A549 (cell line): Measurements from ENCODE around the gene CDH4. TPM values are rescaled to one million over a fixed set of nuclear protein-coding genes. Genes with fewer than 3 reads are reported as not detected.

Source experiments
- ATAC-seq, 2 experiments: fragments of 200-7000 bp in 1 of 2; fragments of >200 bp in 1 of 2; cut with Nextera tagmentation in 1 of 2; cut with Tn5 transposase in 1 of 2; 3 replicates each; pipeline versions ENCODE4 v1.8.0 to v1.9.1; 2018 to 2020; ENCODE audit warnings: mild to moderate bottlenecking in 1 of 2, moderate library complexity in 1 of 2
- CTCF ChIA-PET: fragments of 300-600 bp; sonication (Branson Sonifier 250); formaldehyde crosslinking; extraction: SDS; loops from one replicate; lab custom pipeline; 2021; ENCODE audit warnings: antibody characterized with exemption, inconsistent platforms; lab: Yijun Ruan, JAX
- POLR2A ChIA-PET: fragments of 350-600 bp; formaldehyde crosslinking; extraction: SDS; loops from one replicate; lab custom pipeline; 2021; ENCODE audit warnings: antibody characterized with exemption, inconsistent platforms; lab: Yijun Ruan, JAX
- DNase-seq, 2 experiments: peaks; one replicate each; pipeline versions ENCODE4 v3.0.0 to v3.0.0-alpha.2; 2011 to 2016; ENCODE audit warnings: low read depth in 1 of 2, low spot score in 1 of 2
- FAIRE-seq: peaks from 2 replicates; lab custom pipeline; 2011; peaks lifted over from hg19 to GRCh38; lab: Jason Lieb, UNC
- H3K27ac ChIP-seq, 2 experiments: fragments of >200 bp; sonication (Bioruptor Twin); formaldehyde crosslinking; 3 replicates each; pipeline ENCODE4 v1.5.1; 2016 to 2017
- H3K4me1 ChIP-seq: fragments of >200 bp; sonication (Bioruptor Twin); formaldehyde crosslinking; 3 replicates; pipeline ENCODE4 v1.6.1; 2016
- H3K4me2 ChIP-seq: fragments of >200 bp; sonication (Bioruptor Twin); formaldehyde crosslinking; 3 replicates; pipeline ENCODE4 v1.6.1; 2016
- H3K4me3 ChIP-seq: fragments of >200 bp; sonication (Bioruptor Twin); formaldehyde crosslinking; 3 replicates; pipeline ENCODE4 v1.5.1; 2016
- H3K9me3 ChIP-seq: fragments of >200 bp; sonication (Bioruptor Twin); formaldehyde crosslinking; 3 replicates; pipeline ENCODE4 v1.6.1; 2016
- CBX2 ChIP-seq: fragments of 200-600 bp; sonication (generic); IDR thresholded peaks from 2 replicates; pipeline ENCODE4 v1.6.1; 2016; ENCODE audit warnings: low read depth, mild to moderate bottlenecking, borderline replicate concordance
- CBX8 ChIP-seq: fragments of 200-600 bp; sonication (generic); IDR thresholded peaks from 2 replicates; pipeline ENCODE4 v1.6.1; 2016
- CEBPB ChIP-seq, 2 experiments: fragments of >200 bp in 1 of 2; sonication (Bioruptor Twin) in 1 of 2; formaldehyde crosslinking in 1 of 2; IDR thresholded peaks; 2 replicates each; pipeline ENCODE4 v1.6.1; 2012 to 2016
- CHD2 ChIP-seq: fragments of 150-350 bp; IDR thresholded peaks from 2 replicates; pipeline ENCODE4 v1.6.1; 2014; ENCODE audit warnings: low read length; ENCODE audit not compliant: partially characterized antibody
- CHD4 ChIP-seq: fragments of 200-600 bp; sonication (generic); IDR thresholded peaks from 2 replicates; pipeline ENCODE4 v1.6.1; 2016; ENCODE audit warnings: antibody characterized with exemption, mild to moderate bottlenecking, borderline replicate concordance
- EHF ChIP-seq: fragments of 250-450 bp; sonication (Bioruptor Pico); IDR thresholded peaks from 2 replicates; pipeline ENCODE4 v1.5.0; 2020; ENCODE audit warnings: mild to moderate bottlenecking
- FOSB ChIP-seq: fragments of 250-450 bp; sonication (Bioruptor Pico); IDR thresholded peaks from 2 replicates; pipeline ENCODE4 v1.5.0; 2020; ENCODE audit warnings: mild to moderate bottlenecking, moderate library complexity
- HOXB13 ChIP-seq: fragments of 250-450 bp; sonication (Bioruptor Pico); IDR thresholded peaks from 2 replicates; pipeline ENCODE4 v1.5.0; 2020; ENCODE audit warnings: low read depth, mild to moderate bottlenecking, moderate library complexity
- KDM1A ChIP-seq: fragments of 200-600 bp; sonication (generic); IDR thresholded peaks from 2 replicates; pipeline ENCODE4 v1.6.1; 2016; ENCODE audit warnings: low read depth, mild to moderate bottlenecking
- MAFK ChIP-seq: fragments of 450-650 bp; IDR thresholded peaks from 2 replicates; pipeline ENCODE4 v1.6.1; 2014; ENCODE audit not compliant: partially characterized antibody
- MAZ ChIP-seq: fragments of 150-350 bp; IDR thresholded peaks from 2 replicates; pipeline ENCODE4 v1.6.1; 2014; ENCODE audit warnings: antibody characterized with exemption, low read depth, low read length, borderline replicate concordance
- NPAS2 ChIP-seq: fragments of 250-450 bp; sonication (Bioruptor Pico); IDR thresholded peaks from 2 replicates; pipeline ENCODE4 v1.8.0; 2022; ENCODE audit warnings: mild to moderate bottlenecking, moderate library complexity, borderline replicate concordance
- PHF8 ChIP-seq: fragments of 200-600 bp; sonication (generic); IDR thresholded peaks from 2 replicates; pipeline ENCODE4 v1.6.1; 2016; ENCODE audit warnings: low read depth, mild to moderate bottlenecking, antibody characterized with exemption, moderate library complexity, borderline replicate concordance
- POLR2AphosphoS2 ChIP-seq: conservative IDR thresholded peaks from 2 replicates; pipeline ENCODE4 v1.6.1; 2012; ENCODE audit warnings: low read length, improper control_type of control experiment, inconsistent platforms
- RAD21 ChIP-seq, 2 experiments: fragments of >200 bp in 1 of 2; sonication (Bioruptor Twin) in 1 of 2; formaldehyde crosslinking in 1 of 2; IDR thresholded peaks in 1 of 2; conservative IDR thresholded peaks in 1 of 2; 2 replicates in 1 of 2; 3 replicates in 1 of 2; pipeline ENCODE4 v1.6.1; 2012 to 2018; ENCODE audit warnings: inconsistent platforms in 1 of 2
- RCOR1 ChIP-seq: fragments of 150-350 bp; IDR thresholded peaks from 2 replicates; pipeline ENCODE4 v1.6.1; 2014; ENCODE audit warnings: antibody characterized with exemption, low read length, low read depth
- RNF2 ChIP-seq: fragments of 200-600 bp; sonication (generic); IDR thresholded peaks from 2 replicates; pipeline ENCODE4 v1.6.1; 2016; ENCODE audit warnings: low read depth, mild to moderate bottlenecking, antibody characterized with exemption, moderate library complexity, borderline replicate concordance
- TFCP2L1 ChIP-seq: fragments of 250-450 bp; sonication (Bioruptor Pico); IDR thresholded peaks from 2 replicates; pipeline ENCODE4 v1.5.0; 2021; ENCODE audit warnings: mild to moderate bottlenecking
- ZC3H11A ChIP-seq: fragments of 450-650 bp; IDR thresholded peaks from 2 replicates; pipeline ENCODE4 v1.6.1; 2014; ENCODE audit warnings: antibody characterized with exemption, mild to moderate bottlenecking
- ZFP36 ChIP-seq: fragments of 450-650 bp; IDR thresholded peaks from 2 replicates; pipeline ENCODE4 v1.6.1; 2014; ENCODE audit warnings: borderline replicate concordance; ENCODE audit not compliant: partially characterized antibody
- ZNF302 ChIP-seq: fragments of 250-450 bp; sonication (Bioruptor Pico); IDR thresholded peaks from 2 replicates; pipeline ENCODE4 v1.9.0; 2021; ENCODE audit warnings: inconsistent platforms, mild to moderate bottlenecking, moderate library complexity
- WGBS: methylation state at CpG from one replicate; pipeline ENCODE4 v1.1.6; 2017; ENCODE audit errors: missing lambda C conversion rate; 5-methylcytosine and 5-hydroxymethylcytosine counted together
- polyA plus RNA-seq, 4 experiments: library from polyadenylated mRNA; depleted of rRNA in 3 of 4; stranded (reverse); fragments of >200 nt; fragmentation: RNase III in 1 of 4; extraction: RNeasy Plus Mini Kit Qiagen cat#74134 plus additional on column Dnase treatment in 1 of 4; gene quantifications; 2 replicates in 3 of 4; 3 replicates in 1 of 4; pipeline ENCODE4 v1.2.3, GENCODE V29; 2011 to 2017
- TF ChIP-seq, protein P1 (sequence below): fragments of >200 bp; sonication (Bioruptor Twin); formaldehyde crosslinking; IDR thresholded peaks from 2 replicates; pipeline ENCODE4 v1.6.1; 2016
- TF ChIP-seq, protein P2 (sequence below): fragments of 250-450 bp; sonication (Bioruptor Pico); IDR thresholded peaks from 2 replicates; pipeline ENCODE4 v1.5.0; 2021; ENCODE audit warnings: mild to moderate bottlenecking, moderate library complexity, borderline replicate concordance
- TF ChIP-seq, protein P3 (sequence below): fragments of 200-600 bp; sonication (generic); IDR thresholded peaks from 2 replicates; pipeline ENCODE4 v1.6.1; 2016; ENCODE audit warnings: antibody characterized with exemption, mild to moderate bottlenecking, moderate library complexity

CDH4 gene
- polyA plus RNA-seq, 2 of the 4 experiments (the other 2 are of a cell fraction): 3.4 to 10.3 TPM

DNA sequence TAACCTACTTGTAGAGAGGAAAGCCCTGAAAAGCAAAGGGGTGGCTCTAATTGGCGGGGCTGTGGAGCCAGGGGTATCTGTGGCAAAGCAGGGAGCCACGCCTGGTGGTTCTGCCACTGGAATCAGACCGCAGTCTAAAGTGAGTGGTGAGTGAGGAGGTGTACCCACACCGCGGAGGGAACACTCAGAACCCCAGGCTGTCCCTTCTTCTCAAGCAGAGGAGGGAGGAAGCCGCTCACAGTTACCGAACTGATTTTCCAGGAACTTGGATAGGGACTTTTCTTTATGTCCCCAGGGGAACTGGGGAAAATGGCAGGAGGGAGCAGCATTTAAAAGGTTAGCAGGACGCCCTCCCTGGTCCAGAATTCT is 526.4 kb downstream of the CDH4 start:
- POLR2A ChIA-PET: no interaction called here
- FAIRE-seq (no peak), DNase-seq (no peak), ATAC-seq (no peak)
- CTCF ChIA-PET: interaction anchor here (1.7 kb wide), 1 partner anchor 29 kb away, joined by 3 read pairs; no protein-coding TSS in a partner anchor
- Histone ChIP-seq H3K9me3 (no peaks in the 10 kb centered on the region), H3K4me3 (no peak overlapping the region), H3K4me2 (no peak overlapping the region), H3K4me1 (no peaks in the 10 kb centered on the region), H3K27ac (no peak overlapping the region)
- TF ChIP-seq CHD2 (no peak), MAFK (no peak), RNF2 (no peak), RAD21 (conservative IDR thresholded peaks at IDR 0.05 in 1 of 2, IDR thresholded peaks at IDR 0.05 in 1 of 2) (no peak), ZNF302 (CRISPR knock-in tag) (no peak), CHD4 (no peak), CEBPB (IDR thresholded peaks at IDR 0.05) (no peak), POLR2AphosphoS2 (no peak), TFCP2L1 (CRISPR knock-in tag) (no peak), ZFP36 (no peak), MAZ (no peak)
- TF ChIP-seq, protein P1, sequence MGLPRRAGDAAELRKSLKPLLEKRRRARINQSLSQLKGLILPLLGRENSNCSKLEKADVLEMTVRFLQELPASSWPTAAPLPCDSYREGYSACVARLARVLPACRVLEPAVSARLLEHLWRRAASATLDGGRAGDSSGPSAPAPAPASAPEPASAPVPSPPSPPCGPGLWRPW: no peak
- TF ChIP-seq, protein P2, sequence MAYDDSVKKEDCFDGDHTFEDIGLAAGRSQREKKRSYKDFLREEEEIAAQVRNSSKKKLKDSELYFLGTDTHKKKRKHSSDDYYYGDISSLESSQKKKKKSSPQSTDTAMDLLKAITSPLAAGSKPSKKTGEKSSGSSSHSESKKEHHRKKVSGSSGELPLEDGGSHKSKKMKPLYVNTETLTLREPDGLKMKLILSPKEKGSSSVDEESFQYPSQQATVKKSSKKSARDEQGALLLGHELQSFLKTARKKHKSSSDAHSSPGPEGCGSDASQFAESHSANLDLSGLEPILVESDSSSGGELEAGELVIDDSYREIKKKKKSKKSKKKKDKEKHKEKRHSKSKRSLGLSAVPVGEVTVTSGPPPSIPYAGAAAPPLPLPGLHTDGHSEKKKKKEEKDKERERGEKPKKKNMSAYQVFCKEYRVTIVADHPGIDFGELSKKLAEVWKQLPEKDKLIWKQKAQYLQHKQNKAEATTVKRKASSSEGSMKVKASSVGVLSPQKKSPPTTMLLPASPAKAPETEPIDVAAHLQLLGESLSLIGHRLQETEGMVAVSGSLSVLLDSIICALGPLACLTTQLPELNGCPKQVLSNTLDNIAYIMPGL (CRISPR knock-in tag): no peak
- 71% methylated on average over 8 of the region's 8 CpGs for WGBS

DNA sequence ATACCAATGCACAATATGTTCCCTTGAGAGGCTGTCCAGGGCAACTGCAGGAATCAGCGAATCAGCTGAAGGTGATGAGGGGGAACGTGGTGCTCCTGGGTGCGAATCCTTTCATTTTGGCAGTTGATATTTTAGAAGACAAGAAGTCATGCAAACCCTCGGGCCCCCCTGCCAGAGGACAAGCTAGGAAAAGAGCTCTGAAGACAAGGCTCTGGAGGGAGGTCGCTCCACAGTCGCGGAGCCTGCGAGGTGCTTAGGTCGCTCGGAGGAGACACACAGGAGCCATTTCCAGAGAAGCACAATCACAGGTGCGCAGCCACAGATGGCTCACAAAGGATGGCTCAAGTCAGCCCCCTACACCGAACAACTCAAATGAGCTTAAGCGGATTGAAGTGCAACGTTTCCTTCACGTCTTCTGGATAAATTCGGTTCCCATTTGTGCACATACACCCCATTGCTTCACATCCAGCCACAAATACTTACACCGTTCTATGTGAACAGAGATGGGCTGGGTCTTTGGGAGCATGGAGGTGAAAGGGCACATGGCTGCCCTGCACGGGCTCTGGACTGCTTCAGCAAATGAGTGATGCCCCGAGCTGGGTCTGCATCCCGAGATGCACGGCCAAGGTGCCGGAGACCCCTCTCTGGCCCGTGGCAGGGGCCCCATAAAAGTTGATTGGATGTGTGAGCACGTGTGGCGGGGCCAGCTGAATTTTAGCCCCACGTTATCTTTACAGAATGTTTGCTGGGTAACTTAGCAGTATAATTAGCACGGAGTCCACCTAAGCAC is 527.3 kb downstream of the CDH4 start:
- TF ChIP-seq RCOR1 (no peak), ZC3H11A (no peak), HOXB13 (CRISPR knock-in tag) (no peak), MAZ (no peak), CBX2 (no peak), PHF8 (no peak), CEBPB (IDR thresholded peaks at IDR 0.05) (no peak), EHF (CRISPR knock-in tag) (no peak), FOSB (no peak), RNF2 (no peak), ZFP36 (no peak), NPAS2 (no peak), CBX8 (no peak), KDM1A (no peak), CHD2 (no peak)
- TF ChIP-seq, protein P3, sequence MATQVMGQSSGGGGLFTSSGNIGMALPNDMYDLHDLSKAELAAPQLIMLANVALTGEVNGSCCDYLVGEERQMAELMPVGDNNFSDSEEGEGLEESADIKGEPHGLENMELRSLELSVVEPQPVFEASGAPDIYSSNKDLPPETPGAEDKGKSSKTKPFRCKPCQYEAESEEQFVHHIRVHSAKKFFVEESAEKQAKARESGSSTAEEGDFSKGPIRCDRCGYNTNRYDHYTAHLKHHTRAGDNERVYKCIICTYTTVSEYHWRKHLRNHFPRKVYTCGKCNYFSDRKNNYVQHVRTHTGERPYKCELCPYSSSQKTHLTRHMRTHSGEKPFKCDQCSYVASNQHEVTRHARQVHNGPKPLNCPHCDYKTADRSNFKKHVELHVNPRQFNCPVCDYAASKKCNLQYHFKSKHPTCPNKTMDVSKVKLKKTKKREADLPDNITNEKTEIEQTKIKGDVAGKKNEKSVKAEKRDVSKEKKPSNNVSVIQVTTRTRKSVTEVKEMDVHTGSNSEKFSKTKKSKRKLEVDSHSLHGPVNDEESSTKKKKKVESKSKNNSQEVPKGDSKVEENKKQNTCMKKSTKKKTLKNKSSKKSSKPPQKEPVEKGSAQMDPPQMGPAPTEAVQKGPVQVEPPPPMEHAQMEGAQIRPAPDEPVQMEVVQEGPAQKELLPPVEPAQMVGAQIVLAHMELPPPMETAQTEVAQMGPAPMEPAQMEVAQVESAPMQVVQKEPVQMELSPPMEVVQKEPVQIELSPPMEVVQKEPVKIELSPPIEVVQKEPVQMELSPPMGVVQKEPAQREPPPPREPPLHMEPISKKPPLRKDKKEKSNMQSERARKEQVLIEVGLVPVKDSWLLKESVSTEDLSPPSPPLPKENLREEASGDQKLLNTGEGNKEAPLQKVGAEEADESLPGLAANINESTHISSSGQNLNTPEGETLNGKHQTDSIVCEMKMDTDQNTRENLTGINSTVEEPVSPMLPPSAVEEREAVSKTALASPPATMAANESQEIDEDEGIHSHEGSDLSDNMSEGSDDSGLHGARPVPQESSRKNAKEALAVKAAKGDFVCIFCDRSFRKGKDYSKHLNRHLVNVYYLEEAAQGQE: no peak
- POLR2A ChIA-PET: no interaction called here
- no peak for FAIRE-seq
- 73% methylated on average over 27 of the region's 27 CpGs for WGBS
- Histone ChIP-seq H3K9me3 (no peaks in the 10 kb centered on the region), H3K4me2 (no peak overlapping the region), H3K27ac (no peak overlapping the region), H3K4me1 (no peaks in the 10 kb centered on the region), H3K4me3 (no peak overlapping the region)
- no peak for DNase-seq
- no peak for ATAC-seq
- CTCF ChIA-PET: interaction anchor here (1.7 kb wide), 1 partner anchor 28 kb away, joined by 3 read pairs; no protein-coding TSS in a partner anchor
